OCI-LY1 (cell line): ENCODE results near the gene KRT73.

ENCODE experiments used
- H2AFZ ChIP-seq: fragments of 200-600 bp; sonication (generic), shearing (Covaris generic); 2 replicates; pipeline ENCODE4 v1.6.0; 2014; ENCODE audit warnings: antibody characterized with exemption, mild to moderate bottlenecking, low read length
- H3F3A ChIP-seq: fragments of 200-600 bp; sonication (generic), shearing (Covaris generic); 2 replicates; pipeline ENCODE4 v1.6.0; 2014; ENCODE audit warnings: mild to moderate bottlenecking, antibody characterized with exemption, low read length, moderate library complexity; ENCODE audit not compliant: insufficient read depth
- H3K27ac ChIP-seq: fragments of 200-600 bp; sonication (generic); 2 replicates; pipeline ENCODE4 v1.5.1; 2014; ENCODE audit warnings: low read length, mixed run types, mild to moderate bottlenecking, low read depth; ENCODE audit not compliant: poor library complexity, severe bottlenecking
- H3K27me3 ChIP-seq: fragments of 200-600 bp; sonication (generic); 2 replicates; pipeline ENCODE4 v1.6.0; 2014; ENCODE audit warnings: antibody characterized with exemption, mild to moderate bottlenecking, low read length, moderate library complexity; ENCODE audit not compliant: insufficient read depth
- H3K36me3 ChIP-seq: fragments of 200-600 bp; sonication (generic); 2 replicates; pipeline ENCODE4 v1.6.1; 2014; ENCODE audit warnings: mild to moderate bottlenecking, antibody characterized with exemption, low read length, moderate library complexity, mixed read lengths; ENCODE audit not compliant: insufficient read depth
- H3K4me1 ChIP-seq: fragments of 200-600 bp; sonication (generic); 2 replicates; pipeline ENCODE4 v1.5.1; 2014; ENCODE audit warnings: mild to moderate bottlenecking, low read length, moderate library complexity; ENCODE audit not compliant: insufficient read depth, severe bottlenecking
- H3K4me2 ChIP-seq: fragments of 200-600 bp; sonication (generic), shearing (Covaris generic); 2 replicates; pipeline ENCODE4 v1.6.1; 2014; ENCODE audit warnings: low read length
- H3K4me3 ChIP-seq: fragments of 200-600 bp; sonication (generic); 2 replicates; pipeline ENCODE4 v1.5.1; 2014; ENCODE audit warnings: low read length, low read depth, mild to moderate bottlenecking, mixed read lengths; ENCODE audit not compliant: poor library complexity, severe bottlenecking
- H3K79me2 ChIP-seq: fragments of 200-600 bp; shearing (Covaris generic); 2 replicates; pipeline ENCODE4 v1.6.1; 2016; ENCODE audit warnings: mixed run types, low read length, mixed read lengths; ENCODE audit not compliant: insufficient read depth
- H3K9ac ChIP-seq: fragments of 200-600 bp; sonication (generic), shearing (Covaris generic); 2 replicates; pipeline ENCODE4 v1.6.1; 2014; ENCODE audit warnings: mild to moderate bottlenecking, low read length, mixed read lengths
- H3K9me2 ChIP-seq: fragments of 200-600 bp; sonication (generic), shearing (Covaris generic); 2 replicates; pipeline ENCODE4 v1.6.1; 2014; ENCODE audit warnings: low read depth, mild to moderate bottlenecking, low read length, mixed read lengths
- H3K9me3 ChIP-seq: fragments of 200-600 bp; shearing (Covaris generic); 2 replicates; pipeline ENCODE4 v1.6.1; 2014; ENCODE audit warnings: low read length, mixed read lengths
- H4K20me1 ChIP-seq: fragments of 200-600 bp; sonication (generic), shearing (Covaris generic); 2 replicates; pipeline ENCODE4 v1.6.0; 2016; ENCODE audit warnings: mild to moderate bottlenecking, low read length; ENCODE audit not compliant: insufficient read depth
- EZH2 ChIP-seq: fragments of 200-600 bp; sonication (generic), shearing (Covaris generic); IDR thresholded peaks from 2 replicates; pipeline ENCODE4 v1.8.0; 2017; ENCODE audit warnings: borderline replicate concordance, mixed run types, mild to moderate bottlenecking, antibody characterized with exemption, low read length, moderate library complexity, mixed read lengths
- TF ChIP-seq, protein P1 (sequence below): fragments of 200-600 bp; sonication (generic), shearing (Covaris generic); IDR thresholded peaks from 2 replicates; pipeline ENCODE4 v1.5.1; 2017; ENCODE audit warnings: mild to moderate bottlenecking, antibody characterized with exemption, low read length, moderate library complexity, mixed read lengths

KRT73 gene

DNA sequence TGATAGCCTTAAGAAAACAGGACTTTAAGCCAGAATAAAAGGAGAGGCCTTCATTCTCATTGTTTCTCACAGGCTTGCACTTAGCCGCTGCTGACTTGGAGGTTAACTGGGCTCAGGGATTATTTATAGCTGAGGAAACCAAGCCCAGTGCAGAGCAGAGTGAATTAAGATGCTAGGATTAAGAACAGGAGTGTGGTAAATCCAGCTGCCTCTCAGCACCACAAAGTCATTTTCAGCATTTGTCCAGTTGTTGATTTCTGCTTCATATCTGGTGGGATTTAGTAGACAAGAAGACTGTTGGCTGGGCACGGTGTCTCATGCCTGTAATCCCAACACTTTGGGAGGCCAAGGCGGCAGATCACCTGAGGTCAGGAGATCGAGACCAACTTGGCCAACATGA, 14.3 kb upstream of the KRT73 start:
- H3K9me2 ChIP-seq = no peaks in the 10 kb centered on the region
- no peaks in the 10 kb centered on the region for H3K9me3 ChIP-seq
- H3F3A ChIP-seq = no peaks in the 10 kb centered on the region
- H3K4me2 ChIP-seq = no peak overlapping the region
- no peaks in the 10 kb centered on the region for H4K20me1 ChIP-seq
- no peaks in the 10 kb centered on the region for H3K27me3 ChIP-seq
- H3K79me2 ChIP-seq = no peaks in the 10 kb centered on the region
- no peak overlapping the region for H3K27ac ChIP-seq
- no peaks in the 10 kb centered on the region for H3K36me3 ChIP-seq
- no peak overlapping the region for H3K4me3 ChIP-seq
- H2AFZ ChIP-seq = no peak overlapping the region
- no peak overlapping the region for H3K9ac ChIP-seq
- TF ChIP-seq, protein P1, sequence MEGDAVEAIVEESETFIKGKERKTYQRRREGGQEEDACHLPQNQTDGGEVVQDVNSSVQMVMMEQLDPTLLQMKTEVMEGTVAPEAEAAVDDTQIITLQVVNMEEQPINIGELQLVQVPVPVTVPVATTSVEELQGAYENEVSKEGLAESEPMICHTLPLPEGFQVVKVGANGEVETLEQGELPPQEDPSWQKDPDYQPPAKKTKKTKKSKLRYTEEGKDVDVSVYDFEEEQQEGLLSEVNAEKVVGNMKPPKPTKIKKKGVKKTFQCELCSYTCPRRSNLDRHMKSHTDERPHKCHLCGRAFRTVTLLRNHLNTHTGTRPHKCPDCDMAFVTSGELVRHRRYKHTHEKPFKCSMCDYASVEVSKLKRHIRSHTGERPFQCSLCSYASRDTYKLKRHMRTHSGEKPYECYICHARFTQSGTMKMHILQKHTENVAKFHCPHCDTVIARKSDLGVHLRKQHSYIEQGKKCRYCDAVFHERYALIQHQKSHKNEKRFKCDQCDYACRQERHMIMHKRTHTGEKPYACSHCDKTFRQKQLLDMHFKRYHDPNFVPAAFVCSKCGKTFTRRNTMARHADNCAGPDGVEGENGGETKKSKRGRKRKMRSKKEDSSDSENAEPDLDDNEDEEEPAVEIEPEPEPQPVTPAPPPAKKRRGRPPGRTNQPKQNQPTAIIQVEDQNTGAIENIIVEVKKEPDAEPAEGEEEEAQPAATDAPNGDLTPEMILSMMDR = no peak
- no peak for TF ChIP-seq EZH2
- H3K4me1 ChIP-seq = no peaks in the 10 kb centered on the region

DNA sequence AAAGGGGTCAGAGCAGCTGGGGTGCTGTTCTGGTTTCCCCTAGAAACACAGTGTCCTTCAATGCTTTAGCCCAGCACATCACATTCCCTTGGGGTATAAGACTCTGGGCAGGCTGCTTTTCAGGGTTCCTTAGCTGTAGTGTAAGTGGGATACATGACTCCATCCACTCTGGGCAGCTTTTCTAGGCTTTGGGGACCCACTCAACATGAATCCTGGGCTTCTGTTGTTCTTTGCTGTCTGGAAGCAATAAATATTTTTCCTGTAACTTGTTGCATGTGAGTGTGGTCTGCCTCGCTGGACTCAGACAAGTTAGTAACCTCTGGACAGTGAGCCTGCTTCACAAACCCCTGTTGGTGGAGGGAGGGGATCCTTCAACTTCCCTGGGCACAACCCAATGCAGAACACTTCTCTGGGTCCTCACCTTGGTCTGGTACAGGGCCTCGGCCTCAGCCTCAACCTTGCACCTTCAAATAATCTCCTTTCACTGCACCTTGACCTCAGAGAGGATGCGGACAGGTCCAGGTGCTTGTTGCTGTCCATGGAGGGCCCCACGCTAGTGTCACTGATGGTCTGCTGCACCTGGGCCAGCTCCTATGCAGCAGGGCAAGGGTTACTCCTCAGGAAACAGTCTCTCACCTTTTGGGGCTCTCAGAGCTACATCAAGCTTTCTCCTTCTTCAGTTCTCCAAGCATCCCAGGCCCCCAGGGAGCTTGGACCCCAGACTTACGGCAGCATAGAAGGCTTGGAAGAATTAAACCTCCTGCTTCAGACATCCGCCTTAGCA, 13.5 kb upstream of the KRT73 start:
- Histone ChIP-seq H3K9me3 (no peaks in the 10 kb centered on the region), H3K4me2 (no peak overlapping the region), H3K4me3 (no peak overlapping the region), H3K4me1 (no peaks in the 10 kb centered on the region), H3K27ac (no peak overlapping the region), H2AFZ (no peak overlapping the region), H3K9ac (no peak overlapping the region), H3K36me3 (no peaks in the 10 kb centered on the region), H3K9me2 (no peaks in the 10 kb centered on the region), H3K27me3 (no peaks in the 10 kb centered on the region), H4K20me1 (no peaks in the 10 kb centered on the region), H3K79me2 (no peaks in the 10 kb centered on the region), H3F3A (no peaks in the 10 kb centered on the region)
- TF ChIP-seq, protein P1 = no peak
- TF ChIP-seq EZH2 = no peak

DNA sequence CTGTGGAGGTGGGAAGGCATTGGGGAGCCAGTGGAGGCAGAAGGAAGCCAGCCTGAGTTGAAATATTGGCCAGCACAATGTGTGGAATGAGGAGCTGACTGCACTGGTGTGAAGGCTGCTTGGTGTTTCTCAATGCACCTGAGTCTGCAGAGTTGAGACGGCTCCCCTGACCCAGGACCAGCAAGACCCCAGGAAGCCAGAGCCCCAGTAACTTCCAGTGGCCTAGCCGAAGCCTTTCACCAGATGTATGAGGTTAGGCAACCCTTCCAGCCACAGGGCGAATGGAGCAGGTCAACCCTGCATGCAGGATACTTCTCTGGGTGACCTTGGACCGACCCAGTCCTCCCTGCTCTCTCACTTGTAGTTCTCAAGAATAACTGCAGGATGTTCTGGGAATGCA, 12.9 kb upstream of the KRT73 start:
- H2AFZ ChIP-seq = no peak overlapping the region
- no peaks in the 10 kb centered on the region for H3K4me1 ChIP-seq
- H3K27me3 ChIP-seq = no peaks in the 10 kb centered on the region
- no peak overlapping the region for H3K4me3 ChIP-seq
- no peaks in the 10 kb centered on the region for H4K20me1 ChIP-seq
- H3F3A ChIP-seq = no peaks in the 10 kb centered on the region
- H3K4me2 ChIP-seq = no peak overlapping the region
- no peak overlapping the region for H3K27ac ChIP-seq
- H3K9ac ChIP-seq = no peak overlapping the region
- H3K36me3 ChIP-seq = no peaks in the 10 kb centered on the region
- no peaks in the 10 kb centered on the region for H3K79me2 ChIP-seq
- H3K9me3 ChIP-seq = no peaks in the 10 kb centered on the region
- TF ChIP-seq, protein P1 = no peak
- H3K9me2 ChIP-seq = no peaks in the 10 kb centered on the region
